T-helper 9 cell (primary cell): Measurements from ENCODE around the gene GNMT.
"Not testable (repeated sequence)": the region's sequence is repeated elsewhere in the genome, so short reads cannot be mapped to it uniquely, and the experiment has no call there.

Experiments used
- DNase-seq: peaks from one replicate; pipeline ENCODE4 v3.0.0-alpha.2; 2020

Gene GNMT

DNA sequence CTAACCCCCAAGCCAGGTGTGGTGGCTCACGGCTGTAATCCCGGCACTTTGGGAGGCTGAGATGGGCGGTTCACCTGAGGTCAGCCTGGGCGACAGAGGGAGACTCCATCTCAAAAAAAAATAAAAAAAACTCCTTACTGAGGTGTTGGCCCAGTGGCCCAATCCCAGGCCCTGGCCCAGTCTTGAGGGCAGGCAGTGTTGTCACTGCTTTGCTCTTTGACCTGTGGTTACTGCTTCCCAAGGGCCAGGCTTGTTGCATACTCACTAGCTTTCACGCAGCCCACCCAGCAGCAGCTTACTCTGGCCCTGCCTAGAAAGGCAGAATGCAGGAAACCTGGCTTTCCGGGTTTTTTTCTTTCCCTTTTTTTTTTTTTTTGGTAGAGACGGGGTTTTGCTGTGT lies 18.1 kb upstream of the GNMT start:
- DNase-seq: no peak

DNA sequence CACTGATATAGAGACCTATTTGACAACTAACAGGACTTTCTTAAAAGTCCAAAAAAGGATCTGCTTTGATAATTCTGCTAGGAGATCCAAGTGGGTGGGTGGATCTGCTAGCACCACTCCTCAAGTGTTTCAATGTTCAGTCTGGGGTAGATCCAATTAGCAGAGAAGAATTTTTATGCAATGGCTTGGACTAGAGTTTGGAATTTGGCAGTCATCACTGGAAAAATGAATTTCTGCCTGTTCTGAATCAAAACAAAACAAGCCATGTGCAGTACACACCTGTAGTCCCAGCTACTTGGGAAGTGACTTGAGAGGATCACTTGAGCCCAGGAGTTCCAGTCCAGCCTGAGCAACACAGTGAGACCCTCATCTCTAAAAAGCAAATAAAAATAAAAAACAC lies 12.6 kb upstream of the GNMT start:
- no peak for DNase-seq

DNA sequence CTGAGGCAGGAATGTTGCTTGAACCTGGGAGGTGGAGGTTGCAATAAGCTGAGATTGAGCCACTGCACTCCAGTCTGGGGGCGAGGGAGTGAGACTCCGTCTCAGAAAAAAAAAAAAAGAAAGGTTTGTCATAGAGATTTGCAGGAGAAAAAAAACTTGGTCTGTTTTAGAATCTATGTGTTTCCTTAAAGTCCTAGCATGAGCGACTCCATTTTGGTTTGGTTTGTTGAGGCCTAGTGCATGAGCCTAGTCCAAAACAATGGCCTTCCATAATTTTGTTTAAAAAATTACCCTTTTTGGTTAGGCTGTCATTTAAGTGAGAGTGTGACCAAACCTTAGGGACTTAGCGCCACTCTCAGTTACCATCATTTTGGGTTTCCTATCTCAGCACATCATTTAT lies 8.2 kb upstream of the GNMT start:
- DNase-seq: no peak

DNA sequence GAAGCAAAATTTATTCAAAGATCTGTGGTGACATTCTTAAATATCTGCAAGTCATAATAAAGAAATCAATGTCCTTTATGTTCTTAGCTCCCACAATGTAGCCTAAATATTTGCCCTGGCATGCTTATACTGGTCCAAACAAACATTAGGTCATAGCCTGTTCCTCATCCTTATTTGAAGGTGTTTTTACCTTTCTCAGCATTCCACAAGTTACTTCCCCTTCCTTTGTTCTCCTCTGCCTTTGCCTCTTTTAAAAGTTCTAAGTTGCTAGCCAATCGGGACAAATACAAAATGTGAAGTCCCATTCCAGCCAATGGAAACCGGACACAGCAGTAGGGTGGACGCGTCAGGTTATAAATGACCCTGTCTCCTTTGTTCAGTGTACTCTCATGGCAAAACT lies 6.1 kb upstream of the GNMT start:
- DNase-seq: not testable (repeated sequence)

- no peak for DNase-seq
Observed at GRCh38 chr6:42958125-42958524, 2.4 kb upstream of the GNMT start.

GRCh38 chr6:42959917-42960242 lies 674 bp upstream of the GNMT start:
- no peak for DNase-seq

DNA sequence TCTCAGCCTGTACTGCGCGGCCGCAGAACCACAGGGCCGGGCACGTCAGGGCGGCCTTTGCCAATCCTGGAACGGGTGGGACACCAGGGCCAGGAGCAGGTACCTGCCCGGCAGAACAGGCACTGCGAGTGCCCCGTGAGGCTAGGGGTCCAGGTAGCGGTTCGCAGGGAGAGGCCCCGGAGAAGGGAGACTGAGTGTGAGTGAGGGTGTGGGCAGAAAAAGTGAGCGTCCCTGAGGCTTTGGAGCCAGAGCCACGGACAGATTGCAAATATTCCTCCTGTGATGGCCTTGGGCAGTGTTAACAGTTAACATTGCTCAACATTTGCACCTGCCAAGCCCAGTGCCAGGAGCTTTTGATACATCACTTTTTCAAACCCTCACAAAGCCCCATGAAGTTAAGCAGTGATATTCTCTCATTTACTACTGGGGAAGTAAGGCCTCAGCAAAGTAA lies 491 bp downstream of the GNMT start:
- DNase-seq: no peak

GRCh38 chr6:42962096-42962495 lies 1.5 kb downstream of the GNMT start:
- no peak for DNase-seq

- no peak for DNase-seq
Observed at GRCh38 chr6:42962502-42963178, 2.1 kb downstream of the GNMT start.

- no peak for DNase-seq
Observed at GRCh38 chr6:42963179-42963854, 2.8 kb downstream of the GNMT start.

DNA sequence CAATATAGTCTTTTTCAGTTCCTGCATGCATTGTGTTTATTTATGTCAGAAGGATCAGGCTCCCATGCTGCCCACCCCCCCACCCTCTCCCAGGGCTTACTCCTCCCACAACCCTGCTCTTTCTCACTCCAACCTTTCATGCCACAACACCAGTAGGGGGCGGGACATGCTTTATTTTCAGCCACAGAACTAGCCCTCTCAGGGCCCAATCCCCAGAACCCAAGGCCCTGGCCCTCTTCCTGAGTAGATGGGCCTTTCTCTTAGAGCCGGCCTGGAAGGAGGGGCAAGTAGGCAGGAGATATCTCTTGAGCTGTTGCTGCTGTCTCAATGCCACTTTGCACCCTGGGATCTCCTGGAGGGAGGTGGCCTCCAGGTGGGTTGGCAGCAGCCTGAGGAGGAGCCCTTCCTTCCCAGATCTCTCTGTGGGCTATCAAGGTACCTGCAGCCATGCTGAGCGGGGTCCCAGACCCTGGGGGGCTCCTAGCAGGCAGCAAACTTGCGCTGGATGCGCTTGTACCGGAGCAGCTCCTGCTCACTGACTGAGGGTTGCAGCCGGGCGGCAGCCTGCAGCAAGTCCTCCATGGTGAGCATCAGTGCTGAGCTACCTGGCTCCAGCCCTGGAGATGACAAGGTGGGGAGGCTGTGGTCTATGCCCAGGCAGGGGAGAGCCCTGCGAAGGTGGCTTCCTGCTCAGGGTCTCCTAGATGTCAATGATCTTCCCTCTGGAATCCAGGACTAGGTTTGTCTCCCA lies 3.5 kb downstream of the GNMT start:
- DNase-seq: no peak

GRCh38 chr6:42966571-42966970 lies 6.0 kb downstream of the GNMT start:
- no peak for DNase-seq

DNA sequence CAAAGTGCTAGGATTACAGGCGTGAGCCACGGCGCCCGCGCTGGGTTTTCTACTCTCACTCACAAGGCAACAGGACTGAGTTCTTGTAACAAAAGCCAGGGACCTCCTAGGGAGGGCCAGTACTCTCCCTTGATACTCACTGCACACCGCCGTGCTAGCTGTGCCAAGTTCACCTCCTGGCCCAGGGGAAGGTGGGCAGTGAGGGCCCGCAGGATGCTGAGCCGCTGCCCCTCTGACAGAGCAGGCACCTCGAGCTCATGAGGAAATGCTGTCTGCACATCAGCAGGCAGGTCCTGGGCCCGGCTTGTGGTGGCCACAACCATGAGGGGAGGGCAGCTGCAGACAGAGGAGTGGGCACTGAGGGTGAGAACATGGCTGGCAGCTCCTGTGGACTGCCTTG lies 6.7 kb downstream of the GNMT start:
- DNase-seq: no peak

DNA sequence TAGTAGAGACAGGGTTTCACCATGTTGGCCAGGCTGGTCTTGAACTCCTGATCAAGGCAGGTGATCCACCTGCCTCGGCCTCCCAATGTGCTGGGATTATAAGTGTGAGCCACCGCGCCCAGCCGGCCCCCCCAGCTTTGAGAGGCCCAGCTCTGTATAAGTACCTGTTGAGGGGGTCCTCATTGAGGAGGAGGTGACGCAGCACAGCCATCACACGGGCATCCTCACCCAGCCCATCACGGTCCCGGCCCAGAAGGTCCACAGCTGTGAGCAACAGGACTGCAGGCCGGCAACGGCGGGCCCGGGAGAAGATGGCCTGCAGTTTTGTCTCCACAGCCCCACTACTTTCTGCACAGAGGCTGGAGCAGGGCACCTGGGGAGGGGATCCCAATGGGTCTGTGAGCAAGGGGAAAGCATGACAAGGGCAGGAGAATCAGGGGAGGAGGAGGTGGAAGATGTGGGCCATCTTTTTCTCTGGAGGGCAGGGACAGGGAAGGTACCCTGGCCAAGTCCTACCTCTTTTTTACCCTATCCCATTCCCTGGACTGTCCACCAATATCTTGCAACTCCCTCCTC lies 7.7 kb downstream of the GNMT start:
- no peak for DNase-seq

DNA sequence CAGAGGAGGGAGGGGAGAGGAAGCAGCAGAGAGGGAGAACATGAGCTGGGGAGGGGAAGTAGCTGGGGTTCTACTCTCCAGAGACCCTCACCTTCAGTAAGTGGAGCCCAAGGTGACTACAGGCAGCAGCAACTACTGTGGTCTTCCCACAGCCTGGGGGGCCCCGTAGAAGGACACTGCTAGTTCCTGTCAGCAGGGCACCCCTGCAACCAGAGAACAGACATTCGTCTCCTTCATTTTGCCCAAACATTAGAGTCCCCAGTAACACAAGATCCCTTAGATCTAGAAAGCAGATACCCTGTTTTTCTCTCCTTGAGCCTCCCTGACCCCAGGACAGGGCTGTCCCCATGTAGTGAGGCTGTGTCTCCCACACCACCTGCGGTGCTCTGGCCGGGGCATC lies 8.2 kb downstream of the GNMT start:
- no peak for DNase-seq

DNA sequence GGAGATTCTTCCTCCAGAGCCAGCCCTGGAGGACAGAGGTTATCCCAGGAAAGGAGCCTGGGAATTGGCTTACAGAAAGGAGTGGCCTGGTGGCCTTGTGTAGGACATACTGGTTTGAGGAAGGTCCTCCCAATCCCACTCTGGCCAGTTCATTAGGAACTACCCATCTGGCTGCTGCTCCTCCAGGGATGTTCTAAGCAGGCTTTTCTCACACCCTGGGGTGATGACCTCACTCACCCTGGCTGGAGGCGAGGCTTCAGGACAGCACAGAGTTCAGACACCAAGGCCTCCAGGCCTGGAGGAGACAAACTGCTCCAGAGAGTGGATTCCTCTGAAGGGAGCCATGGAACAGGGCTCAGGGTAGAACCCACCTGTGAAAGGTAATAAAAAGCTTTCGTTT lies 8.9 kb downstream of the GNMT start:
- DNase-seq: no peak

DNA sequence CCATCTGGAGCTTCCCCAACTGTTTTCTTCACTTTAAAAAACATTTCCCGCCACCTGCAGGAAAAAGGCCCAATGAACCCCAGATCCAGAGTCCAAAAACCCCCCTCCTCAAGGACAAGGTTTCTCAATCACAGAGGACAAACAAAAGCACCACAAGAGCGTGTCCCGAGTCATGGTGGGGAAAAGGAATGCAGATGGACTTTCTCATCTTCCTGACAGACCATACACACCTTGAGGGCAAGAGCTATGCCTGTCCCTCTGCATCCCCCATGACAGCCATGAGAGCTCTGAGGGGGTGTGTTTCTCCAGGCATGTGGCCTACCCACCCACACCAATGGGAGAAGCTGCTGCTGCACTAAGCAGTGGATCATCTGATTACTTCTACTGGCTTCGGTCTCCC lies 9.4 kb downstream of the GNMT start:
- no peak for DNase-seq

DNA sequence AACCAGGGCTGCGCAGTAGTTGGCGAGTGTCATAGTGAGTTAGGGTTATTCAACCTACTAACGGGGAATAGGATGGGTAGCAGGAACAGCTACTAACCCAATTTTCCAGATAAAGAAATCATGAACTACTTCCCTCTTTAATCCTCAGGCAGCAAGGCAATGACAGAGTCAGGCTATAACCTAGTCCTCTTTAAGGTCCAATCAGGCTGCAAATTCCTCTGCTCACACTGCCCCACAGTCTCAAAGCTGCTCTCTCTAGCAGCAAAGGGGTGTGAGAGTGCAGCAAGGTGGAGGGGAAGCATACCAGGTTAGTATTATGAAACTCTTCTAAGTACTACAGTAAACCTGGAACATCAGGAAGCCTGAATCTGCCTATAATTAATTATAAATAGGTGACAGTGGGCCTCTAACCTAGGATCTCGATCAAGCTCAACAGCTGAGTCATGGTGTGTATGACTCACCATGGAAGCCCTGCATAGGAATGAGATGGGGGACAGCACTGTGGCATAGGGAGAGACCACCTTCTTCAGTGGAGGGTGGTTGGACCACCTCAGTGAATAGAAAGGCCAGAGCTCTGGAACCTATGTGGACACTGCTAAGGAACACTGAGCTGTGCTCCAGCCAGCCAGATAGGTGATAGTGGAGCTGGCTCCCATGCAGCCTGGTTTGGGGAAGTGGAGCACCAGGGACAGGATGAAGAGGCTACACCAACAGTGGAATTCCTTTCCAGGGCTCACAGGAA lies 10.5 kb downstream of the GNMT start:
- DNase-seq: no peak

GRCh38 chr6:42971746-42972327 lies 11.3 kb downstream of the GNMT start:
- DNase-seq: no peak

GRCh38 chr6:42973926-42974325 lies 13.4 kb downstream of the GNMT start:
- no peak for DNase-seq

DNA sequence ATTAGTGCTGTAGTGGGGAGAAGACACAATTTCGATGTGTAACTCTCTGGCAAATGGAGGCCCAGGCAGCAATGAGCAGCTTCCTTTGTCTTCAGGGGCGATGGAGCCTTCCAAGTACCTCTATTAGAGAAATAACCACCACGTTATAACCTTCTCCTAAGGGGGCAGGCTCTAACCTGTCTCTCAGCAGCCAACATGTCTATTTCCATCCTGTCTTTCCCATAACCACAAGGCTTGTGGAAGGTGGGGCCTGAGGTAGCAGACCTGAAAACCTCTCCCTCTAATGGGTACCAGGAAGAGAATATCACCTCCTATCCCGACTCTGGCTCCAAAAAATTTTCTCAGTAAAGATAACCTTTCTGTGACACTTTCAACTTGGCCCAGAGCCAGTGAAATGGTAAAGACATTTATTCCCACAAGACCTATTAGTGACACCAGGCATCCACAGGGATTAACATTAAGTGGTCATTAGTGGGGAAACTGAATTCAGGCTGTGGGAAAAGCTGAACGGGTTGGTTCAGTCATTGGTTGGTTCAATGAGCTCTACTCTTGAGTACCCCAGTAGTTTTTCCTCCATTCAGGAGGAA lies 14.5 kb downstream of the GNMT start:
- no peak for DNase-seq

- DNase-seq: no peak
Observed at GRCh38 chr6:42978487-42978838, 17.9 kb downstream of the GNMT start.
